Right lobe of liver (tissue), 6 donors: Measurements from ENCODE around the gene C1orf122. TPM values are rescaled to one million over a fixed set of nuclear protein-coding genes. Genes with fewer than 3 reads are reported as not detected.

Experiments used
- ATAC-seq, 4 donors: fragments of 200-7000 bp; cut with Tn5 transposase; one replicate each; pipeline ENCODE4 v1.9.1; 2020; ENCODE audit warnings: mild to moderate bottlenecking in 4 of 4, moderate library complexity in 4 of 4
- DNase-seq, 3 donors: peaks; one replicate each; pipeline ENCODE4 v3.0.0-alpha.2; 2020
- H3K27ac ChIP-seq, 3 donors: fragments of 200-600 bp; one replicate each; pipeline ENCODE4 v1.8.0; 2022
- H3K27me3 ChIP-seq, 2 donors: fragments of 200-600 bp; one replicate each; pipeline ENCODE4 v1.8.0; 2022
- H3K36me3 ChIP-seq, 4 donors: fragments of 200-600 bp; sonication (generic) in 1 of 4; one replicate each; pipeline versions ENCODE4 v1.5.1 to v1.8.0; 2017 to 2022; ENCODE audit warnings: control low read depth in 1 of 4
- H3K4me1 ChIP-seq, 4 donors: fragments of 200-600 bp; sonication (generic) in 1 of 4; one replicate each; pipeline versions ENCODE4 v1.5.1 to v1.8.0; 2017 to 2022; ENCODE audit warnings: control low read depth in 1 of 4
- H3K4me3 ChIP-seq, 3 donors: fragments of 200-600 bp; one replicate each; pipeline ENCODE4 v1.8.0; 2022
- H3K9me3 ChIP-seq, 4 donors: fragments of 200-600 bp; sonication (generic) in 1 of 4; one replicate each; pipeline versions ENCODE4 v1.5.1 to v1.8.0; 2017 to 2022; ENCODE audit warnings: control low read depth in 1 of 4
- CTCF ChIP-seq, 4 donors: fragments of 200-600 bp in 3 of 4; fragments of 450-650 bp in 1 of 4; IDR thresholded peaks; one replicate each; pipeline versions ENCODE4 v1.5.1 to v1.8.0; 2016 to 2022; ENCODE audit warnings: antibody characterized with exemption in 4 of 4, mild to moderate bottlenecking in 2 of 4
- POLR2A ChIP-seq: fragments of 450-650 bp; IDR thresholded peaks from one replicate; pipeline ENCODE4 v1.6.1; 2017; ENCODE audit warnings: antibody characterized with exemption, mild to moderate bottlenecking
- WGBS: methylation state at CpG from one replicate; pipeline ENCODE4 v1.1.6; 2018; ENCODE audit warnings: low coverage, low lambda C conversion rate; ENCODE audit not compliant: insufficient coverage; ENCODE audit errors: missing lambda C conversion rate; 5-methylcytosine and 5-hydroxymethylcytosine counted together
- intact Hi-C, 2 donors: fragments of 100-400 bp; cut with DNase I; formaldehyde crosslinking; loops; one replicate each; pipeline versions ENCODE4 v1.11.2 to v1.14.1; 2022
- total RNA-seq, 6 experiments: library from RNA; depleted of rRNA in 2 of 6; stranded (reverse); fragments of >200 nt in 2 of 6; fragmentation: NEBNext Ultra II Directional in 3 of 6; extraction: Animal tissue kit (Norgen Biotek cat#: 25700) in 3 of 6; gene quantifications; one replicate each; pipeline versions ENCODE4 v1.1.0 to v1.2.4, GENCODE V29; 2016 to 2023
- donor health status: DM: no; HTN: yes; CAD: no.
- donor health status: DM: no; HTN: no; CAD: no.
- donor health status: DM: no; HTN: no; CAD: no.
- donor health status: DM: no; HTN: yes; CAD: no.
- donor health status: DM: no; HTN: yes; CAD: no.

Gene C1orf122
- total RNA-seq, 6 experiments from 2014 or later, result 23.0 to 61.7 (median 27.9) TPM

- Histone ChIP-seq H3K4me3 (no peak overlapping the region), H3K27ac (no peak overlapping the region), H3K4me1 (peaks cover 0 to 10% (median 0%) of the 10 kb centered on the region in 4 donors), H3K9me3 (no peaks in the 10 kb centered on the region), H3K27me3 (no peaks in the 10 kb centered on the region), H3K36me3 (peaks cover 0 to 13% (median 7%) of the 10 kb centered on the region in 4 donors)
- no peak for DNase-seq
- TF ChIP-seq POLR2A (no peak), CTCF (IDR thresholded peaks at IDR 0.05) (no peak)
- WGBS, result 84% methylated on average over 3 of the region's 3 CpGs
- intact Hi-C loops, result no loop called here
- no peak for ATAC-seq
These were observed 9.7 kb upstream of the C1orf122 start for GRCh38 chr1:37797750-37798345.

DNA sequence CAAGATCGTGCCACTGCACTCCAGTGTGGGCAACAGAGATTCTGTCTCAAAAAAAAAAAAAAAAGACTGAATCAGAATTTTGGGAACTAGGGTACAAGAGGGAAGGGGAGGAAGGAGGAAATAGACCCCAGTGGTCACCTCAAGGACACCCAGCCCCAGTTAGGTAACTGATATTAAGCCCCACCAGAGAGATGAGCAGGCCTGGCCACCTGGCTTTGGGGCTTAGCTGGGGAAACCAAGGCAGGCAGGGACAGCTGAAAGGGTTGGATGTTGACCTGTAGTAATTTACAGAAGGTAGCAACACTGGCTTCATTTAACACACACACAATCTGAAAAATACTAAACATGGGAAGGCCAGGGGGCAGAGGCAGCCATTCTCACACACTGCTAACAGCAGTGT, 5.2 kb upstream of the C1orf122 start:
- 88% methylated on average over 1 of the region's 1 CpG for WGBS
- intact Hi-C loops, result no loop called here
- ATAC-seq, result no peak

DNA sequence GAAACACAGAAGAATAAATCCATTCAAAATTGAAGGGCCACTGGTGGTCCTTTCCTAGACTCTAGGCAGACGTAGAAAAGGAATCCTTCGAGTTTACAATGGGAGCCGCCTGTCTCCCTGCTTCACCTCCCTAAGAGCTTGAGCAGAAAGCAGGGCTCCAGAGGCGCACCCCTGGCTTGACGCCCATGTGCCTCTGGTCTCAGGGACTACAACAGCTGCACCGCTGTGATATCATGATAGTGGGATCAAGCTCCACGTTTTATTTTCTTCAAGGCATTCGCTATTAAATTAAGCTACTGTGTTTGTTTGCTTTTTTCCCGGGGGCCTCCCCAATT, 403 bp upstream of the C1orf122 start:
- intact Hi-C loops, result no loop called here
- peaks cover 0 to 20% (median 7%) of the 10 kb centered on the region in 4 donors for H3K4me1 ChIP-seq
- WGBS, result 13% methylated on average over 9 of the region's 9 CpGs
- H3K27ac ChIP-seq, result peak overlapping the region; percentile 75 to 90 (median 87)
- no peaks in the 10 kb centered on the region for H3K9me3 ChIP-seq
- H3K27me3 ChIP-seq, result no peaks in the 10 kb centered on the region
- peaks cover 16 to 46% (median 27%) of the 10 kb centered on the region in 4 donors for H3K36me3 ChIP-seq
- no peak for TF ChIP-seq CTCF (IDR thresholded peaks at IDR 0.05)
- TF ChIP-seq POLR2A, result no peak
- peak overlapping the region; percentile 87 to 95 (median 92) for H3K4me3 ChIP-seq
- ATAC-seq, result no peak
- peak in 1 of 3 donors; percentile 26 for DNase-seq

More for the DNA sequence above, 5.2 kb upstream of the C1orf122 start:
- no peak overlapping the region for H3K27ac ChIP-seq
- no peak for TF ChIP-seq CTCF (IDR thresholded peaks at IDR 0.05)
- TF ChIP-seq POLR2A, result no peak
- no peak overlapping the region for H3K4me3 ChIP-seq
- no peaks in the 10 kb centered on the region for H3K9me3 ChIP-seq
- no peak for DNase-seq
- H3K36me3 ChIP-seq, result peaks cover 19 to 52% (median 28%) of the 10 kb centered on the region in 4 donors
- H3K27me3 ChIP-seq, result no peaks in the 10 kb centered on the region
- H3K4me1 ChIP-seq, result peaks cover 0 to 8% (median 3%) of the 10 kb centered on the region in 4 donors

GRCh38 chr1:37808369-37809319, 1.1 kb downstream of the C1orf122 start:
- peak overlapping the region; percentile 75 to 90 (median 87) for H3K27ac ChIP-seq
- ATAC-seq (peak; percentile 67 to 79 (median 78)), DNase-seq (peak; percentile 82 to 94 (median 90))
- H3K4me3 ChIP-seq, result peak overlapping the region; percentile 87 to 95 (median 92)
- WGBS, result 4% methylated on average over 21 of the region's 54 CpGs
- TF ChIP-seq CTCF (IDR thresholded peaks at IDR 0.05) (no peak), POLR2A (peak; percentile 34)
- peaks cover 0 to 20% (median 7%) of the 10 kb centered on the region in 4 donors for H3K4me1 ChIP-seq
- intact Hi-C loops, result no loop called here
- H3K9me3 ChIP-seq, result no peaks in the 10 kb centered on the region
- peaks cover 10 to 32% (median 21%) of the 10 kb centered on the region in 4 donors for H3K36me3 ChIP-seq
- H3K27me3 ChIP-seq, result no peaks in the 10 kb centered on the region
